GM19372 (cell line): ENCODE measurements around the gene FARP1.

Experiments
- ATAC-seq: cut with Tn5 transposase; IDR thresholded peaks from one replicate; pipeline ENCODE4 v1.9.1; 2021; ENCODE audit warnings: mild to moderate bottlenecking, low read depth, moderate library complexity; ENCODE audit not compliant: unreplicated experiment

FARP1 gene

GRCh38 chr13:98468929-98469328 lies 326.0 kb downstream of the FARP1 start:
- no peak for ATAC-seq

DNA sequence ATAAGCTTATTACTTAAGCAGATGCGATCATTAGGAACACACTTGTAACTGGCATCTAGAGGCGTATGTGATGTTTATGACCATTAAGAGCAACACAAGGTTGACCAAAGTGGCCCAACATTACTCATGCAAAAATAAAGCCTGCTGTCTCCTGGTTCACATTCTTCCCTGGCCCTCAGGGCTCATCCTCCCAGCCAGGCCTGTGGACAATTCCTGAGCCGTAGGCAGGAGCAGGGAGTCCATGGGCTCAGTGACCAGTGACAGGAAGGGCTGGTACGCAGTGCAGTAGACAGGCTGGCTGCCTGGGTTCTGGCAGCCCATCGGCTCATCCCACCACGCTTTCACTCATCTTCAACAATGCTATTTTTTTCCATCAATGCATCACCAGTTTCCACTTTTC lies 328.0 kb downstream of the FARP1 start:
- no peak for ATAC-seq

DNA sequence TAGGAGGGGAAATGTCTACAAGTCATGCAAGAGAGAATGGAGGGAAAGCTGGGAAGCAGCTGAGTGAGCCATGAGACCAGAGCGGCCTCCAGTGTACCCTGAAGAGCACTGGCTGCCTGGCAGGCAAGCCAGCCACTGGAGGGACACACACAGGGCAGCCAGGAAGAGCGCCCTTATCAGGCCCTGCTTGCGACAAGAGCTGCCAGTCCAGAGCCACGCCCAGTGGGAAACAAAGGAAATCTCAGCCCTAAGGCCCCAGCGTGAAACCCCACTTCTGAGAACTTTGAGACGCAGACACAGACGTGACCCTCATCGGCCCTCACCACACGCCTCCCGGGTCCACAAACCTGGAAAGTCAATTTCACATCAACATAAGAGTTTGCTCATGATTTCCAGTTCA lies 329.0 kb downstream of the FARP1 start:
- no peak for ATAC-seq

- no peak for ATAC-seq
These were observed 330.4 kb downstream of the FARP1 start for GRCh38 chr13:98473135-98473787.

DNA sequence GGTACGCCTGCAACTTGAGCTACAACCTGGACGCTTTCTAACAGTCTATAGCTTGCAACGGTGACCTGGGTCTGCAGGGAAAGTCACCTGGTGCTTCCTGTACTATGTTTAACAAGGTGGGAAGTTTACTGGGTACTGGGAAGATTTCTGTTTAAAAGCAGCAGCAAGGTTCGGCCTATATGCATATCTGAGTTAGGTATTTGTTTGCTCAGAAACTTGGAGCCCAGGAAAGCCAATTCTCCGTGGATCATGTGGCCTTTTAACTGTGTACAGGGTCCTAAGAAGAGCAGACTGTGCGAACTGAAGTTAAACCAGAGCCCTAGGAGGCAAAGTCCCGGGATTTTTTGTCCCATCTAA lies 330.9 kb downstream of the FARP1 start:
- ATAC-seq, result no peak

DNA sequence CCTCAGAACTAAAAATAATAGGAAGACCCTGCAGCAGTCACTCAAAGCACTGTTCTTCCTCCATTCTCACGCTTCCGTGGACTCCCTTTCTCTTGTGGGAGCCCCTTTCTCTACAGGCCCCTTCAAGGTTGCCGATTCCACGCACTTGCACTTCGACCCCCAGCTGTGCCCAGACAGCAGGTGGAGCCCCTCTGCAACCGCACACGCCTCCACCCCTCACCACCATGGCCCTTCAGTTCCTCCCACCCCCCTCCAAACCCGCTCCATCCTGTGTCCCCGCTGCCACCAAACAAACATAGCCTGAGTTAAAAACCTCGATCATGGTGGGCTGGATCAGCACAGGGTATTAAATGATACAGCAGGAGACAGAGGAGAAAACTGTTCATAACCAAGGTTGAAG lies 331.4 kb downstream of the FARP1 start:
- no peak for ATAC-seq

DNA sequence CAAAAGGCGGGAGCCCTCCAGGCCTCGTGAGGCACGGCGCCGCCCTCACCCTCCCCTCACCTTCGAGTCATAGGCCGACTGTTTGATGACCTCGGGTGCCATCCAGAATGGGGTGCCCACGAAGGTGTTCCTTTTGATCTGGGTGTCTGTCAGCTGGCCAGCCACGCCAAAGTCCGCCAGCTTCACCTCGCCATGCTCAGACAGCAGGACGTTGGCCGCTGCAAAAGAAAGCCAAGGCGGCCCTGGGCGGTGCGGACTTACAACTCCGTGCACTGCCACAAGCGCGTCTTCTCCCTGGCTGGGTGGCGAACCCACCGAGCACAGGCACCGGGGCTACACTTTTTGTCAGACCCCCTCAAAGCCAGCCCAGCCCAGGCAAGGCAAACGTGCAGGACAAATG lies 331.9 kb downstream of the FARP1 start:
- ATAC-seq, result no peak

GRCh38 chr13:98475522-98475921 lies 332.6 kb downstream of the FARP1 start:
- ATAC-seq, result no peak

DNA sequence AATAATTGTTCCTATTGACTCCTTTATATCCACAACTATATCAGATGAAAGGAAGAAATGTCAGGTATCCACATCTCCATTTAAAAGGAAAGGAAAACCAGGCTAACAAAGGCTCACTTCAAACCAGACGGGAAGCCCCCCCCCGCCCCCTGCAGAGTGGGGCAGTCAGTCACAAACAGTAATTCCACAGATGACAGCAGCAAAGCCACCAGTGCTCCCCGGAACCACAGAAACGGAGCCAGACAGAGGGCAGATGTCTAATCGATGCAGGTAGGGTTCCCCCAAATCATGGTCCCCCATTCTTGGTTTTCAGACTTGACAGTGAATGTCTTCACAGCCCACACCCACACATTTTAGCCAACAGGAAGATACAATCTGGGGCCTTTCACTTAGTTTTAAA lies 333.2 kb downstream of the FARP1 start:
- ATAC-seq, result peak; percentile 37

- peak; percentile 94 for ATAC-seq
These were observed 333.7 kb downstream of the FARP1 start for GRCh38 chr13:98476538-98476966.

GRCh38 chr13:98478189-98479129 lies 335.6 kb downstream of the FARP1 start:
- no peak for ATAC-seq

GRCh38 chr13:98479496-98480003 lies 336.7 kb downstream of the FARP1 start:
- ATAC-seq, result no peak

- peak; percentile 26 for ATAC-seq
These were observed 338.3 kb downstream of the FARP1 start for GRCh38 chr13:98480915-98481877.

DNA sequence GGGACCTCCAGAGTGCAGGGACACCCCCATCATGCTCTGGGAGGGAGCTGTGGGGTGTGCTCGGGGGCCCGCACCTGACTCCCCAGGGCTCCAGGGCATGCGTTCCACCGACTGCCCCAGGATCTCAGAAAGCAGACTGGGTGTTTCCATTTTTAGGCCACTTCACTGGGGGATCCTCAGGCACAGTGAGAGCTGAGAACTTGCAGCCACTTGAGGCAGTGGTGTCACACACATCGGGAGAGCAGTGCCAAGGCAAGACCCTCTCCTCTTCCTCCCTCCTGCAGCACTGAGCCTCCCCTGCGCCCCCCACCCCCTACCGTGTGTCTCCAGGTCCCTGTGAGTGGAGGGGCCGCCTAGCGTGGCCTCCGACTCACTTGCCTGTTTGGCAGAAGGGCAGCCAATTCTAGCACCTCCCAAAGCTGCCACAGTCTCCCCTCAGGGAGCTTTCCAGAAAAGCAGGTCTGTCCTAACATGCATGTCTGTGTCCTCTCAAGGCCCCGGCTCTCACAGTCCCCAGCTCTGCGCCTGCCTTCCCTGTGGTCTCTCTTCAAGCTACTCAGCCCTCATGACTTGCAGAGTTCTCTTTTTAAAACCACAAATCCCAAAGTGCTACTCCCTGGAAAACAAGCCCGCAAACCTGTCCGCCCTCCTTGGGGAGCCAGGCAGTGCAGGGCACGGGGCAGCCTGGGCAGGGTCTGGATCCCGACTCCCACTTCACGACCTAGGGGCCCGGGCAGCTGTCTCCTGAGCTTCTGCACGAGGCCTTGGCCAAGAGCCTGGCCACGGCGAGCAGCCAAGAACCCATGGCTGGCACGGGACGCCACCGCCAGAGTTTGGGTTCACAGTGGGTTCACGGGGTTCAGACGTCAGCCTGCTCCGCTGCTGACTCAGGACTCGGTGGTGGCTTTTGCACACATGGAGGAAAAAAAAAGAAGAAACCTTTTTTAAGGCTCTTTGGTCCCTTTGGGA lies 339.9 kb downstream of the FARP1 start:
- ATAC-seq, result no peak

DNA sequence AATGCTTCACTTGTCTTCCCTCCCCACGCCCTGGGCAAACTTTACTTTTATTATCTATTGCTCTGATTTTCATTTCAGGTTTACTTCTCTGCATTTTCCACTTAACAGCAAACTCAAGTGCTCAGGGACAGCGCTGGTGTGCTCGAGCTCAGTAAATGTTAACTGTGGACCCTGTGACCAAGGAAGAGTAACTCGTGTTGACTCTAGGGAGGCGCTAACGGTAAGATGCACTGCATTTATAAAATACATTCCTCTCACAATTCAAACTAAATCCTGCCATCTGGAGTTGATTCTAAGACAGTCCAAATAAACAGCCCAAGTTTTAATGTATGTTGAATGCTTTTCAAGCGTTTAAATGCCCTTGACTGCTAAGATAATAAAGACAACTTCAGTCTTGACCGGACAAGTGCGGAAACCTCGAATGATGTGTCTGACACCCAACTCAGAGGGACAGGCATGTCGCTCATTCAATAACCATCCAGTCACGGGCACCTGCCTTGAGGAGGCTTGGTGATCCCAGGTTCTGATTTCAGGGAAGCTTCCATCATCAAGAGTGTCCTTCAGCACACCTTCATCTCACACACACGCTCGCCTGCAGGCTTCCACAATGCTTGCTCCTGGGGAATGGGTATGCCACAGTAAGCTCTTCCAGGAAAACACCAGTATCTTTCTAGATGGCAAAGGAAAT lies 340.9 kb downstream of the FARP1 start:
- ATAC-seq, result no peak

DNA sequence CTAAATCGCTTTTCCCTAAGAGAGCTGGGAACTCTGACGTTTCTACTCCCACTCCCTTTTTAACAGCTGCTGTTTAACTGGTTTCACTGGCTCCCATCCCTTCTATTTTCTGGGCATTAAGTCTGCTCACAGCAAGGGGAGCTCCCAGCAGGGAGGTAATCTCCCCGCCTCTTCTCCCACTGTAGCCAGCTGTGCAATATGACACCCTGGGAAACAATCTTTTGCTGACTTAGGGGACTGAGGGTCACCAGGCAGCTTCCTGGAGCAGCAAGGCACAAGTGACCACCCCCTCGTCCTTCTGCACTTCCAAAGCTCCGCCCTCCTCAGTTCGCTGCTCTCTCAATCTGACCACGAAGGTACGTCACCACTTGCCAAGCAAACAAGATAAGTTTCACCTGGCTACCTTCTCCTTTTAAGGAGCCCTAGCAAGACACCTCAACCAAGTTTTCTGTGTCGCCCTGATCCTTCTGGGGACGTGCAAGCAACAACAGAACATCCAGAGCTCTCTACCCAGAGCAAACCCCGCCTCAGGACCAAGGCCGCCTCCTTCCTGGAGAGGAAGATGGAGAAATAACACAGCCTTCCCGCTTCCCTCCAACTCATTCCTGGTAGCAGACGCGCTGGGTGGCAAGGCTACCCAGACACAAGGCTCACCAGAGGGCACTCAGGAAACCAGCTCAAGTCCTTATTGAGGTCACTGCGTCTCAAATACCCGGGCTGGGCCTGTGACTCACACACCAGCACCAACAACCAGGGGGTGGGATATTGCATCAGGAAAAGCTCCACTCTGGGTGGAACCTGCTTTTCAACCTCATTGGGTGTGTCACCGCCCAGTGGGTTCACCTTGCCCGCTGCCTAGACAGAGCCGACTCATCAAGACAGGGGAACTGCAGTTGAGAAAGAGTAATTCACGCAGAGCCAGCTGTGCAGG lies 341.7 kb downstream of the FARP1 start:
- ATAC-seq, result no peak

GRCh38 chr13:98485561-98485960 lies 342.7 kb downstream of the FARP1 start:
- no peak for ATAC-seq

DNA sequence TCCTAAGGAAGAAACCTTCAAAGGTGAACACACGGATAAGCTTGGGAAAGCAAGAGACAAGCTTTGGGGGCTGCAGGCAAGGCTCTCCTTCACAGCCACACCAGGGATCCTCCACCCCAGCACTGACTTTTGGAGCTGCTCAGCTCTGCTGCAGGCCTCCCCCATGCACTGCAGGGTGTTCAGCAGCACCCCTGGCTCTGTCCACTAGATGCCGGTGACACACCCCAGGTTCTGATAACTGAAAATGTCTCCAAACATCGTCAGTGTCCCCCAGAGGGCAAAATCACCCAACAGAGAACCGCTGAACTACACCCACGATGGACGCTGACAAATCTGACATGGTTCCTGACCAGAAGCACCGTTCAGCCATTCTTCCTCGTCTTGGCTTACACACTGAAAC lies 343.5 kb downstream of the FARP1 start:
- ATAC-seq, result no peak
